Endodermal cell (in vitro differentiated cells): ENCODE results near the gene PM20D2. TPM values are rescaled to one million over a fixed set of nuclear protein-coding genes. Genes with fewer than 3 reads are reported as not detected.

ENCODE experiments used
- DNase-seq: peaks from one replicate; pipeline ENCODE4 v3.0.0-alpha.2; 2017
- H3K27ac ChIP-seq: 2 replicates; pipeline ENCODE4 v1.5.1; 2013; ENCODE audit warnings: mild to moderate bottlenecking, low read depth, low read length, moderate library complexity
- H3K27me3 ChIP-seq: 2 replicates; pipeline ENCODE4 v1.6.1; 2013; ENCODE audit warnings: mild to moderate bottlenecking, low read length, moderate library complexity; ENCODE audit not compliant: insufficient read depth, control insufficient read depth, poor library complexity, severe bottlenecking
- H3K36me3 ChIP-seq: 2 replicates; pipeline ENCODE4 v1.7.0; 2013; ENCODE audit warnings: mild to moderate bottlenecking, low read length, moderate library complexity; ENCODE audit not compliant: control insufficient read depth, insufficient read depth
- H3K4me1 ChIP-seq: one replicate; pipeline ENCODE4 v1.7.0; 2013; ENCODE audit warnings: low read length; ENCODE audit not compliant: control insufficient read depth, insufficient read depth
- H3K4me3 ChIP-seq: 2 replicates; pipeline ENCODE4 v1.5.1; 2013; ENCODE audit warnings: mild to moderate bottlenecking, low read length, moderate library complexity
- H3K9ac ChIP-seq: 2 replicates; pipeline ENCODE4 v1.6.1; 2013; ENCODE audit warnings: mild to moderate bottlenecking, low read length, moderate library complexity; ENCODE audit not compliant: poor library complexity, severe bottlenecking; ENCODE audit errors: extremely low read depth
- H3K9me3 ChIP-seq: 2 replicates; pipeline ENCODE4 v1.6.1; 2013; ENCODE audit warnings: mild to moderate bottlenecking, low read length, moderate library complexity; ENCODE audit not compliant: control insufficient read depth
- H3K27ac Mint-ChIP-seq: 2 replicates; pipeline ENCODE4 v1.8.0; 2020; ENCODE audit warnings: mixed read lengths
- H3K27me3 Mint-ChIP-seq: 2 replicates; pipeline ENCODE4 v1.8.0; 2021; ENCODE audit warnings: mild to moderate bottlenecking, mixed read lengths; ENCODE audit not compliant: insufficient read depth
- H3K36me3 Mint-ChIP-seq: 2 replicates; pipeline ENCODE4 v1.8.0; 2020; ENCODE audit warnings: low read depth, mixed read lengths
- H3K4me1 Mint-ChIP-seq: 2 replicates; pipeline ENCODE4 v1.8.0; 2020; ENCODE audit warnings: mixed read lengths
- H3K4me3 Mint-ChIP-seq: 2 replicates; pipeline ENCODE4 v1.8.0; 2020; ENCODE audit warnings: mild to moderate bottlenecking, moderate library complexity, mixed read lengths
- H3K9me3 Mint-ChIP-seq: 2 replicates; pipeline ENCODE4 v1.8.0; 2020; ENCODE audit warnings: mild to moderate bottlenecking, mixed read lengths
- CTCF ChIP-seq: fragments of 200-600 bp; sonication (generic); conservative IDR thresholded peaks from 2 replicates; pipeline ENCODE4 v1.5.0; 2021; ENCODE audit warnings: antibody characterized with exemption, mild to moderate bottlenecking
- WGBS, 2 experiments: methylation state at CpG; one replicate each; pipeline versions ENCODE4 v1.1.5 to v1.1.7; 2013; ENCODE audit warnings: missing lambda C conversion rate in 2 of 2, mixed read lengths in 1 of 2; ENCODE audit not compliant: insufficient coverage in 1 of 2, insufficient read length in 1 of 2; 5-methylcytosine and 5-hydroxymethylcytosine counted together
- total RNA-seq, 2 donors: library from RNA; stranded (reverse); fragmentation: NEBNext Ultra II Directional in 1 of 2; extraction: Animal tissue kit (Norgen Biotek cat#: 25700) in 1 of 2; gene quantifications; 2 replicates in 1 of 2; 3 replicates in 1 of 2; pipeline ENCODE4 v1.2.1, GENCODE V29; 2021

PM20D2 gene
- total RNA-seq, 2 donors from 2014 or later = 5.1 to 8.5 TPM

- H3K27me3 Mint-ChIP-seq = peaks cover under 1% of the 10 kb centered on the region
- H3K4me3 ChIP-seq = no peak overlapping the region
- WGBS, 2 experiments = 91 to 100% methylated on average over 2 of the region's 4 CpGs
- DNase-seq = no peak
- H3K36me3 Mint-ChIP-seq = no peaks in the 10 kb centered on the region
- no peak overlapping the region for H3K27ac ChIP-seq
- H3K4me3 Mint-ChIP-seq = no peak overlapping the region
- no peak overlapping the region for H3K9ac ChIP-seq
- H3K4me1 Mint-ChIP-seq = no peaks in the 10 kb centered on the region
- H3K9me3 Mint-ChIP-seq = no peaks in the 10 kb centered on the region
- H3K9me3 ChIP-seq = no peaks in the 10 kb centered on the region
- no peak overlapping the region for H3K27ac Mint-ChIP-seq
- no peaks in the 10 kb centered on the region for H3K27me3 ChIP-seq
- H3K4me1 ChIP-seq = no peaks in the 10 kb centered on the region
- H3K36me3 ChIP-seq = no peaks in the 10 kb centered on the region
- no peak for TF ChIP-seq CTCF
Measured at GRCh38 chr6:89173634-89174033, 27.8 kb downstream of the PM20D2 start.

GRCh38 chr6:89180112-89180511, 34.3 kb downstream of the PM20D2 start:
- TF ChIP-seq CTCF = no peak
- H3K27me3 Mint-ChIP-seq = peaks cover 6% of the 10 kb centered on the region
- H3K27ac ChIP-seq = no peak overlapping the region
- no peak for DNase-seq
- 94 to 98% methylated on average over 11 to 13 of the region's 13 CpGs for WGBS, 2 experiments
- H3K4me3 ChIP-seq = no peak overlapping the region
- H3K27me3 ChIP-seq = no peaks in the 10 kb centered on the region
- H3K4me1 Mint-ChIP-seq = no peaks in the 10 kb centered on the region
- no peaks in the 10 kb centered on the region for H3K36me3 ChIP-seq
- H3K36me3 Mint-ChIP-seq = no peaks in the 10 kb centered on the region
- no peak overlapping the region for H3K27ac Mint-ChIP-seq
- no peaks in the 10 kb centered on the region for H3K9me3 Mint-ChIP-seq
- H3K9ac ChIP-seq = no peak overlapping the region
- no peaks in the 10 kb centered on the region for H3K4me1 ChIP-seq
- no peaks in the 10 kb centered on the region for H3K9me3 ChIP-seq
- no peak overlapping the region for H3K4me3 Mint-ChIP-seq

- TF ChIP-seq CTCF = no peak
- Mint-ChIP-seq H3K4me1 (no peaks in the 10 kb centered on the region), H3K9me3 (no peaks in the 10 kb centered on the region), H3K4me3 (no peak overlapping the region), H3K36me3 (no peaks in the 10 kb centered on the region), H3K27me3 (peaks cover 9% of the 10 kb centered on the region), H3K27ac (no peak overlapping the region)
- Histone ChIP-seq H3K9ac (no peak overlapping the region), H3K4me3 (no peak overlapping the region), H3K27me3 (no peaks in the 10 kb centered on the region), H3K4me1 (no peaks in the 10 kb centered on the region), H3K36me3 (no peaks in the 10 kb centered on the region), H3K9me3 (no peaks in the 10 kb centered on the region), H3K27ac (no peak overlapping the region)
- no peak for DNase-seq
- 94 to 100% methylated on average over 1 of the region's 1 CpG for WGBS, 2 experiments
Measured at GRCh38 chr6:89180971-89181370, 35.1 kb downstream of the PM20D2 start.
